GM06990 (cell line): ENCODE results near the gene ZNF407.

Source experiments
- DNase-seq: peaks from one replicate; pipeline ENCODE4 v3.0.0-alpha.2; 2011; ENCODE audit not compliant: insufficient read length; ENCODE audit errors: extremely low read depth
- H3K27me3 ChIP-seq: replicated peaks from 2 replicates; pipeline ENCODE4 v1.6.0; 2011; ENCODE audit warnings: low read length; ENCODE audit not compliant: control insufficient read depth, insufficient read depth
- H3K36me3 ChIP-seq: 2 replicates; pipeline ENCODE4 v1.5.1; 2011; ENCODE audit warnings: low read length; ENCODE audit not compliant: control insufficient read depth, insufficient read depth
- H3K4me3 ChIP-seq: replicated peaks from 2 replicates; pipeline ENCODE4 v1.5.1; 2011; ENCODE audit warnings: low read depth, mild to moderate bottlenecking, control low read depth, low read length
- TF ChIP-seq, protein P1 (sequence below): IDR thresholded peaks from 2 replicates; pipeline ENCODE4 v1.5.1; 2011; ENCODE audit warnings: low read length, control low read depth, mild to moderate bottlenecking, inconsistent platforms; ENCODE audit not compliant: insufficient read depth, poor library complexity, severe bottlenecking

The ZNF407 gene

DNA sequence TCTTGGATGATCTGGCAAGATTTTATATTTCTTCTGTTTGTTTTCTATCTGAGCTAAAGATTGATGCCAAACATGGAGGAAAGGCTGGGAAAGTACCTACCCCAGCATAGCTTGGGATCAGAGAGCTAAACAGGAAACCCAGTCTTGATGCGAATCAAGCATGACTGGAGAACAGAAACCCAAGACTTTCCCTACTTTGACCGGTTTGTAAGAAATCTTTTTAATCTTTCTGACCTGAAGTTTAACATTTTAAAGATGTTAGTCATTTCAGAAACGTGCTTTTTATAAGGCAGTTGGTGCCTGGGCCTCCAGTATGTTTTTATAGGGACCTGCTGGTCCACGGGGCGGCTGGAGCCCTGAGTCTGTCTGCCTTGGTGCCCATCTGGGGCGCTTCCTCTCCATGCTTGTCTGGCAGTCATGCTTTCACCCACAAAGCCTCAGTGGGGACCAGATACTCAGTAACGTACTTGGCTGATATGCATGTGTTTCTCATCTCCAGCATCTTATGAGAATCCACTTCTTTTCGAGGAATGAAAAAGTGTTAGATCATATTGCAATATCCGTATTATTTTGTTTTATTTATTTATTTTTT, 344.7 kb downstream of the ZNF407 start:
- H3K36me3 ChIP-seq: no peaks in the 10 kb centered on the region
- H3K4me3 ChIP-seq: no peak overlapping the region
- TF ChIP-seq, protein P1, sequence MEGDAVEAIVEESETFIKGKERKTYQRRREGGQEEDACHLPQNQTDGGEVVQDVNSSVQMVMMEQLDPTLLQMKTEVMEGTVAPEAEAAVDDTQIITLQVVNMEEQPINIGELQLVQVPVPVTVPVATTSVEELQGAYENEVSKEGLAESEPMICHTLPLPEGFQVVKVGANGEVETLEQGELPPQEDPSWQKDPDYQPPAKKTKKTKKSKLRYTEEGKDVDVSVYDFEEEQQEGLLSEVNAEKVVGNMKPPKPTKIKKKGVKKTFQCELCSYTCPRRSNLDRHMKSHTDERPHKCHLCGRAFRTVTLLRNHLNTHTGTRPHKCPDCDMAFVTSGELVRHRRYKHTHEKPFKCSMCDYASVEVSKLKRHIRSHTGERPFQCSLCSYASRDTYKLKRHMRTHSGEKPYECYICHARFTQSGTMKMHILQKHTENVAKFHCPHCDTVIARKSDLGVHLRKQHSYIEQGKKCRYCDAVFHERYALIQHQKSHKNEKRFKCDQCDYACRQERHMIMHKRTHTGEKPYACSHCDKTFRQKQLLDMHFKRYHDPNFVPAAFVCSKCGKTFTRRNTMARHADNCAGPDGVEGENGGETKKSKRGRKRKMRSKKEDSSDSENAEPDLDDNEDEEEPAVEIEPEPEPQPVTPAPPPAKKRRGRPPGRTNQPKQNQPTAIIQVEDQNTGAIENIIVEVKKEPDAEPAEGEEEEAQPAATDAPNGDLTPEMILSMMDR: no peak
- H3K27me3 ChIP-seq: no peaks in the 10 kb centered on the region
- peak; percentile 38 for DNase-seq

DNA sequence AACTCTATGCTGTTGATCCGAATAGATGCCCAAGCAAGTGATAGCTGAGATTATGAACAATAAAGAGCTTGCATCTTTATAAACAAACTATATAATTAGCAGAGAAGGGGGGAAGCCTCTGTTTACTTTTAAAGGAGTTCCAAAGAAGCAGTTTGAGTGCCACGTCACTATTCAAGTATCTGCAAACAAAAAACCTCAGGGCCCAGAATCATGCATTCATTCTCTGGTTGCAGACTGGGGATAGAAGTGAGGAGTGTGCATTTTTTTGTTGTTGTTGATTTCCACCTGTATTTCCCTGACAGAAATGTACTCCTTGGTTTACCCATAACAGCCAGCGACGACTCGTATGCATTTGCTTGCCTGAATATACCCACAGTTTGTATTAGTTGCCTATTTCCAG, 347.0 kb downstream of the ZNF407 start:
- DNase-seq: no peak
- Histone ChIP-seq H3K27me3 (no peaks in the 10 kb centered on the region), H3K36me3 (no peaks in the 10 kb centered on the region), H3K4me3 (no peak overlapping the region)
- TF ChIP-seq, protein P1: no peak

DNA sequence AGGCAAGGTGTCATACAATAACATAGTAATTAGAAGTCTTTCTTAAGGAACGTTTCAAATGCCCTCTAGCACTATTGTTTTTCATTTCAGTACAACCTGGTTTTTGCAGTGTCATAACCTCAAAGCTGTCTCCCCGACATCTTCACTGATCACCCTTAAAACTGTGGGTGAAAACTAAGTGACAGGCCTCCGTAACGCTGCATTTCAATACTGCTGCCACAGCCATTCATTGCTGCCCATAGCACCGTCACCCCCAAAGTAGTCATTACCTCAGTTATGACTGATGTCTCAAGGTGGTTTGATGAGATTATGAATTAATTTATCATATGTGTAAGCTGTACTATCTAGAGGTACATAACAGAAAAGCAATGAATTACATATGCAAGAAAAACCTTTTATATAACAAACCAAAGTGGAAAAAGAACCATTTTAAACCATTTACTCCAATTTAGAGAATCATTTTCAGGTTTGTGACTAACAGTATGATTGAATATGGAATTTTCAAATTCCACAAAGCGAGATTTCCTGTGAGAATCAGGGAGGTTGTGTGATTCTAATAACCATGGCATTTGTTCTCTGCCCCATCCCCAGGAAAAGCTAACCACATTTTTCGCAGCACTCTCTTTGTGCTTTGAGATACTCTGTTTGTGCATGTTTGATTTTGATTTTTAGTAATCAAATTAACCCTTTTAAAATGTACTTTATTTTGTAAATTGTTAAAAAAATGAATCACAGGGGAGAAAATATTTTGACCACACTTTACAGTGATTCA, 348.3 kb downstream of the ZNF407 start:
- Histone ChIP-seq H3K4me3 (no peak overlapping the region), H3K36me3 (no peaks in the 10 kb centered on the region), H3K27me3 (no peaks in the 10 kb centered on the region)
- no peak for DNase-seq
- TF ChIP-seq, protein P1: no peak

DNA sequence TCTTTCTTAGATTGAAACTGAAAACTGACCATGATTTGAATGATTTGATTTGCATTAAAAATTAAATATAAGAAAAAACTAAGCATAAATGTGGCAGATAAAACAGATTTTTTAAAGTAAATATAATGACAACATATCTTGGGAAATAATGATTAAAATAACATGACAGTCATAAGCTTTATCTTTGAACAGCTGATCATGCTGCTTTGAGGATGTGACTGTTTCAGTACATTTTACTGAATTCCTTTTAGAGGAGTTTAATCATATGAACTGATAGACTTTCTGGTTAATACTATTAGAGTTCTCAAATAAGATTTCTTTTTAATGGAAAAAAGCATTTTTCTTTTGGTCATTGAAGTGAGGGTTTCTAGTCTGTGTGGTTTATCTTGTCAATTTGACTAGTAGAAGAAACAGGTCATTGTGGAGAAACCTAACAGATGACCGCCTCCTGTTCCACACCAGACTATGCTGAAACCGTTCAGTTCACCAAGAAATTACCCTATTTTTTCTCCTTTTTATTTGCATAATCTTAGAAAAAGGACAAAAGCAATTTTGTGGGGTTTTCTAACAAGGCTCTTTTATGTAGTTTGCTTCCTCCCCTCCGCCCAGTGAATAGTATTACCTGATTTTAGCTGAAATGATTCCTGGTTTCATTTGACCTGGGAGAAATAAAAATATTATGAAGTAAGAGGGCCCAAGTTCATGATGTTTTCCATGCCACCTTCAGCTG, 349.1 kb downstream of the ZNF407 start:
- no peak overlapping the region for H3K4me3 ChIP-seq
- H3K36me3 ChIP-seq: no peaks in the 10 kb centered on the region
- TF ChIP-seq, protein P1: no peak
- DNase-seq: no peak
- H3K27me3 ChIP-seq: no peaks in the 10 kb centered on the region

DNA sequence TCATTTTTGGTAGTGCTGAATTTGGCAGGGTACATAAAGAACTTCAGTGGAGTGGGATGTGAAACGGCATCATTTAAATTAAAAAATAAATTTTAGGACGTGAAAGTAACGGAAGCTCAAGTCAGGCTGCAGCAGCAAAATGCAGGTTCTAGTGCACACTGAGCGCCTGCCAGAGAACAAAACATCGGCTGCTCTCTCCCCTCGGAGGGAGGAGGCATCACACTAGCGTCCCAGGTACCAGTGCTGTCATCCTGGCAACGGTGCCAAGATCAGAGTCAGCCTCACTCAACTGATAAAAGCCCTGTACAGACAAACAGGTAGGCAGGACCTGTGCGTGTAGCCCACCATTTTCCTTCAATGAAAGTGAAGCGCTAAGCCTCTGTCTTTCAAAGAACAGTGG, 349.7 kb downstream of the ZNF407 start:
- H3K36me3 ChIP-seq: no peaks in the 10 kb centered on the region
- TF ChIP-seq, protein P1: no peak
- no peak overlapping the region for H3K4me3 ChIP-seq
- no peaks in the 10 kb centered on the region for H3K27me3 ChIP-seq
- DNase-seq: no peak
